Mucosa of stomach (tissue), 1 donor: ENCODE data around the gene ARHGAP5.
"Not testable (repeated sequence)": the region's sequence is repeated elsewhere in the genome, so short reads cannot be mapped to it uniquely, and the experiment has no call there.

ENCODE experiments used
- H3K27me3 ChIP-seq: one replicate; pipeline ENCODE4 v1.7.0; 2013; ENCODE audit warnings: mild to moderate bottlenecking, low read length; ENCODE audit not compliant: control insufficient read depth, insufficient read depth
- H3K36me3 ChIP-seq: one replicate; pipeline ENCODE4 v1.7.0; 2013; ENCODE audit warnings: low read length; ENCODE audit not compliant: control insufficient read depth, insufficient read depth
- H3K4me1 ChIP-seq: one replicate; pipeline ENCODE4 v1.7.0; 2013; ENCODE audit warnings: mild to moderate bottlenecking, low read length; ENCODE audit not compliant: control insufficient read depth, insufficient read depth
- H3K4me3 ChIP-seq: one replicate; pipeline ENCODE4 v1.7.0; 2013; ENCODE audit warnings: low read length
- H3K9ac ChIP-seq: one replicate; pipeline ENCODE4 v1.7.0; 2013; ENCODE audit warnings: mild to moderate bottlenecking, low read length, moderate library complexity
- H3K9me3 ChIP-seq: one replicate; pipeline ENCODE4 v1.7.0; 2013; ENCODE audit warnings: mild to moderate bottlenecking, low read length, moderate library complexity; ENCODE audit not compliant: control insufficient read depth
- donor health status: Pancreatic carcinoma.

ARHGAP5 gene

GRCh38 chr14:32127731-32128654 lies 50.9 kb downstream of the ARHGAP5 start:
- H3K9ac ChIP-seq, H3K36me3 ChIP-seq, H3K4me1 ChIP-seq, H3K9me3 ChIP-seq, H3K27me3 ChIP-seq, H3K4me3 ChIP-seq: not testable (repeated sequence)

- Histone ChIP-seq H3K27me3 (no peaks in the 10 kb centered on the region), H3K9ac (no peak overlapping the region), H3K9me3 (no peaks in the 10 kb centered on the region), H3K4me3 (no peak overlapping the region), H3K36me3 (no peaks in the 10 kb centered on the region), H3K4me1 (peaks cover 4% of the 10 kb centered on the region)
Observed at GRCh38 chr14:32128703-32129102, 51.6 kb downstream of the ARHGAP5 start.

GRCh38 chr14:32129124-32129523 lies 52.0 kb downstream of the ARHGAP5 start:
- no peak overlapping the region for H3K4me3 ChIP-seq
- H3K4me1 ChIP-seq, result peaks cover 4% of the 10 kb centered on the region
- H3K27me3 ChIP-seq, result no peaks in the 10 kb centered on the region
- no peaks in the 10 kb centered on the region for H3K36me3 ChIP-seq
- H3K9ac ChIP-seq, result no peak overlapping the region
- no peaks in the 10 kb centered on the region for H3K9me3 ChIP-seq

GRCh38 chr14:32131689-32132088 lies 54.6 kb downstream of the ARHGAP5 start:
- H3K36me3 ChIP-seq, H3K9ac ChIP-seq, H3K4me3 ChIP-seq, H3K9me3 ChIP-seq, H3K27me3 ChIP-seq, H3K4me1 ChIP-seq: not testable (repeated sequence)

GRCh38 chr14:32134448-32135097 lies 57.5 kb downstream of the ARHGAP5 start:
- H3K4me3 ChIP-seq, result no peak overlapping the region
- H3K36me3 ChIP-seq, result no peaks in the 10 kb centered on the region
- no peaks in the 10 kb centered on the region for H3K9me3 ChIP-seq
- H3K27me3 ChIP-seq, result no peaks in the 10 kb centered on the region
- no peak overlapping the region for H3K9ac ChIP-seq
- H3K4me1 ChIP-seq, result peaks cover 3% of the 10 kb centered on the region

- no peaks in the 10 kb centered on the region for H3K36me3 ChIP-seq
- H3K9me3 ChIP-seq, result no peaks in the 10 kb centered on the region
- no peak overlapping the region for H3K4me3 ChIP-seq
- no peaks in the 10 kb centered on the region for H3K4me1 ChIP-seq
- no peaks in the 10 kb centered on the region for H3K27me3 ChIP-seq
- no peak overlapping the region for H3K9ac ChIP-seq
Observed at GRCh38 chr14:32136027-32136825, 59.1 kb downstream of the ARHGAP5 start.

GRCh38 chr14:32137313-32137712 lies 60.2 kb downstream of the ARHGAP5 start:
- no peaks in the 10 kb centered on the region for H3K4me1 ChIP-seq
- no peak overlapping the region for H3K4me3 ChIP-seq
- H3K36me3 ChIP-seq, result no peaks in the 10 kb centered on the region
- no peaks in the 10 kb centered on the region for H3K9me3 ChIP-seq
- H3K27me3 ChIP-seq, result no peaks in the 10 kb centered on the region
- H3K9ac ChIP-seq, result no peak overlapping the region

- Histone ChIP-seq H3K36me3 (no peaks in the 10 kb centered on the region), H3K9ac (no peak overlapping the region), H3K9me3 (no peaks in the 10 kb centered on the region), H3K4me1 (no peaks in the 10 kb centered on the region), H3K4me3 (no peak overlapping the region), H3K27me3 (no peaks in the 10 kb centered on the region)
Observed at GRCh38 chr14:32137892-32138291, 60.8 kb downstream of the ARHGAP5 start.

- H3K9ac ChIP-seq, result no peak overlapping the region
- H3K4me3 ChIP-seq, result no peak overlapping the region
- H3K36me3 ChIP-seq, result no peaks in the 10 kb centered on the region
- no peaks in the 10 kb centered on the region for H3K4me1 ChIP-seq
- no peaks in the 10 kb centered on the region for H3K9me3 ChIP-seq
- no peaks in the 10 kb centered on the region for H3K27me3 ChIP-seq
Observed at GRCh38 chr14:32142341-32142740, 65.2 kb downstream of the ARHGAP5 start.

- no peak overlapping the region for H3K4me3 ChIP-seq
- no peaks in the 10 kb centered on the region for H3K36me3 ChIP-seq
- no peaks in the 10 kb centered on the region for H3K4me1 ChIP-seq
- no peaks in the 10 kb centered on the region for H3K27me3 ChIP-seq
- H3K9ac ChIP-seq, result no peak overlapping the region
- H3K9me3 ChIP-seq, result no peaks in the 10 kb centered on the region
Observed at GRCh38 chr14:32142754-32143437, 65.8 kb downstream of the ARHGAP5 start.

- Histone ChIP-seq H3K9me3 (no peaks in the 10 kb centered on the region), H3K36me3 (no peaks in the 10 kb centered on the region), H3K27me3 (no peaks in the 10 kb centered on the region), H3K4me3 (no peak overlapping the region), H3K9ac (no peak overlapping the region), H3K4me1 (no peaks in the 10 kb centered on the region)
Observed at GRCh38 chr14:32150392-32150791, 73.3 kb downstream of the ARHGAP5 start.
